ENCODE data around the gene EIF4G3.
"Not testable (repeated sequence)": the region's sequence is repeated elsewhere in the genome, so short reads cannot be mapped to it uniquely, and the experiment has no call there.

EIF4G3 gene

GRCh38 chr1:21154717-21155116 is 22.0 kb downstream of the EIF4G3 start:
- no peak for DNase-seq (ENCODE audit: low read depth, low spot score)

DNA sequence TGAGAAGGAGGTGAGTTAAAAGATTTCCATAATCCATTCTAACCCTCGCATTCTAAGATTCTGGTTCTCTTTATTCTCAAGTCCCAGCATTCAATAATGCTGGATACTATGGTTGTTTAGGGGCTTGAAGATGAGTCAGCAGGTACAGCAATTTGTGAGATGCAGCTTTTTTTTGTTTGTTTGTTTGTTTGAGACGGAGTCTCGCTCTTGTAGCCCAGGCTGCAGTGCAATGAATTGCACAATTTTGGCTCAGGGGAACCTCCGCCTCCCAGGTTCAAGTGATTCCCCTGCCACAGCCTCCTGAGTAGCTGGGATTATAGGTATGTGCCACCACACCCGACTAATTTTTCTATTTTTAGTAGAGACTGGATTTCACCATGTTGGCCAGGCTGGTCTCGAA is 23.3 kb downstream of the EIF4G3 start:
- no peak for DNase-seq (ENCODE audit: low read depth, low spot score)

GRCh38 chr1:21152423-21153100 is 24.1 kb downstream of the EIF4G3 start:
- no peak for DNase-seq (ENCODE audit: low read depth, low spot score)

- DNase-seq (ENCODE audit: low read depth, low spot score), result no peak
Observed at GRCh38 chr1:21149855-21150432, 26.8 kb downstream of the EIF4G3 start.

GRCh38 chr1:21149430-21149854 is 27.3 kb downstream of the EIF4G3 start:
- no peak for DNase-seq (ENCODE audit: low read depth, low spot score)

GRCh38 chr1:21143752-21144151 is 32.9 kb downstream of the EIF4G3 start:
- no peak for DNase-seq (ENCODE audit: low read depth, low spot score)

- DNase-seq (ENCODE audit: low read depth, low spot score), result no peak
Observed at GRCh38 chr1:21143138-21143537, 33.6 kb downstream of the EIF4G3 start.

DNA sequence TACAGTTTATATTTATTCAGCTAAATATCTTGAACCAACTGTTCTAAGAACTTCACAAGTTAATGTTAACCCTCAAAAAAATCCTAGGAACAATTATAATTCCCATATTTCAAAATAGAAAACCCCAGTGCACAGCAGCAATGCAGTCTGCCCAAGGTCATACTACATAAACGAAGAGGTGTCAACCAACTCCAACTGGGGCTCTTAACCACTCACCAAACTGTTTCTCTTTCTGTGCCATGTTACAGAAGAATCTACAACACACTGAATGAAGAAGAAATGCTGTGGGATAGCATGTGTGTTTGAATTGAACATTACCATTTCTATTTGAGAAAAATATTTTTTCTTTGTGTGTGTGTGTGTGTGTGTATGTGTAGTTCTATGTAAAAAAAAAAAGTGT is 35.7 kb downstream of the EIF4G3 start:
- DNase-seq (ENCODE audit: low read depth, low spot score), result no peak

DNA sequence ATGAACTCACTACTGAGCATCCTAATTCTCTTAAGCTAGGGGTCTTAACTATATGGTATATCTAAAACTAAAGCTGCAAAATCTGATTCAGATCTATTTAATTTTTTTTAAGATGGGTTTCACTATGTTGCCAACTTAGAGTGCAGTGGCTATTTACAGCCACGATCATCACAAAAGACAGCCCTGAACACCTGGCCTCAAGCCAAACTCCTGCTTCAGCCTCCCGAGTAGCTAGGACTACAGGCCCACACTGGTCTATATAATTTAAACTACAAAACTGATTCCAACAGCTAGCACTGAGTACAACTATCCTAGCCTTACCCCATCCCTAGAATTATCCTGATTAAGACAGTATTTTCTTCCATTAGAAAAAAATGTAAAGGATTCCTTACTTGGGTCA is 37.1 kb downstream of the EIF4G3 start:
- no peak for DNase-seq (ENCODE audit: low read depth, low spot score)

GRCh38 chr1:21136344-21136743 is 40.4 kb downstream of the EIF4G3 start:
- not testable (repeated sequence) for DNase-seq (ENCODE audit: low read depth, low spot score)

GRCh38 chr1:21131200-21131599 is 45.5 kb downstream of the EIF4G3 start:
- no peak for DNase-seq (ENCODE audit: low read depth, low spot score)

GRCh38 chr1:21129407-21129806 is 47.3 kb downstream of the EIF4G3 start:
- DNase-seq (ENCODE audit: low read depth, low spot score), result no peak

DNA sequence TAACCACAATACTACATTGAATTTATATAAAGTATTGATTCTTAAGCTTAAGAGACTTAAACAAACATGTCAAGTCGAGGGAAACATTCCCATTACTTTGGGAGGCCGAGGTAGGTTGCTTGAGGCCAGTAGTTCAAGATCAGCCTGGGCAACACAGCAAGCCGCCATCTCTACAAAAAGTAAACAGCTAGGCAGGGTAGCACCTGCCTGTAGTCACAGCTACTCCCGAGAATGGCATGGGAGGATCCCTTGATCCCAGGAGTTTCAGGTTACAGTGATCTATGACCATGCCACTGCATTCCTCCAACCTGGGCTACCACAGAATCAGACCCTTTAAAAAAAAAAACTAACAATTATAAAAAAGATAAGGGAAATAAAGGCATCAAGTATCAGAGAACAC is 50.4 kb downstream of the EIF4G3 start:
- no peak for DNase-seq (ENCODE audit: low read depth, low spot score)

GRCh38 chr1:21124846-21125245 is 51.9 kb downstream of the EIF4G3 start:
- DNase-seq (ENCODE audit: low read depth, low spot score), result no peak

GRCh38 chr1:21123287-21123948 is 53.3 kb downstream of the EIF4G3 start:
- no peak for DNase-seq (ENCODE audit: low read depth, low spot score)

- DNase-seq (ENCODE audit: low read depth, low spot score), result no peak
Observed at GRCh38 chr1:21121764-21122471, 54.8 kb downstream of the EIF4G3 start.

- DNase-seq (ENCODE audit: low read depth, low spot score), result no peak
Observed at GRCh38 chr1:21118167-21118566, 58.5 kb downstream of the EIF4G3 start.

DNA sequence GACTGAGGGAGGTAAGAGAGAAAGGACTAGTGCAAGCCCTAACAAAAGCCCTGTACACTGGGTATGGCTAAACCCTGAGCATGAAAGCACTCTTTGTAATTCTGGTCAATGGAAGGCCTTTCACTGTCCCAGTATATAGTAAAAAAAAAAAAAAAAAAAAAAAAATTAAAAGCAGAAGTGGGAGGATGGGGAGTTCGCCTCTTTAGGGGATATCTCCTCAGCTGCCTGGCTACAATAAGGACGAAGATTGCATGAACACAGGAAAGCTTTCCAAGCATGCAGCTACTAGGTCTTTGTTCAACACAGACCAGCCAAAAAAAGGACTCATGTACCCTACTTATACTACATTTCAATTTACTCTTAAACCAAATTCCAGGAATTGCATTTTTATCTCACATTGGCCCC is 59.1 kb downstream of the EIF4G3 start:
- DNase-seq (ENCODE audit: low read depth, low spot score), result no peak

DNA sequence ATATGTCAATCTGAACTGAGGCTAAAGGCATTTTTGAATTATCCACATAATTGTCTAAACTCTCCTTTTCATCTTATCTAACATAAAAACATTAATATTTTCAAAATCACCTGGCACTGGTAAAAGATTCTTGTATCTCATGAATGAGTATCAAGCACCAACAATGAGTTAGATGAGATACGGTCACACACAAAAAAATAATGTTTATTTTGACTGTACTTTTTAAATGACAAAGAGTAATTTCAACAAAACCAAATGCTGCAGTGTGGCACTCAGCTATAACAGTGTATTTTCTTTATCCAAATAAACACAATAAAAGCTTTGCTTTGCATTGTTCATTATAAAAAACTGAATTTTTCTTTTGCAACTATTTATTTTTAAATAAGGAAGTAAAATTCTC is 59.5 kb downstream of the EIF4G3 start:
- DNase-seq (ENCODE audit: low read depth, low spot score), result no peak

DNA sequence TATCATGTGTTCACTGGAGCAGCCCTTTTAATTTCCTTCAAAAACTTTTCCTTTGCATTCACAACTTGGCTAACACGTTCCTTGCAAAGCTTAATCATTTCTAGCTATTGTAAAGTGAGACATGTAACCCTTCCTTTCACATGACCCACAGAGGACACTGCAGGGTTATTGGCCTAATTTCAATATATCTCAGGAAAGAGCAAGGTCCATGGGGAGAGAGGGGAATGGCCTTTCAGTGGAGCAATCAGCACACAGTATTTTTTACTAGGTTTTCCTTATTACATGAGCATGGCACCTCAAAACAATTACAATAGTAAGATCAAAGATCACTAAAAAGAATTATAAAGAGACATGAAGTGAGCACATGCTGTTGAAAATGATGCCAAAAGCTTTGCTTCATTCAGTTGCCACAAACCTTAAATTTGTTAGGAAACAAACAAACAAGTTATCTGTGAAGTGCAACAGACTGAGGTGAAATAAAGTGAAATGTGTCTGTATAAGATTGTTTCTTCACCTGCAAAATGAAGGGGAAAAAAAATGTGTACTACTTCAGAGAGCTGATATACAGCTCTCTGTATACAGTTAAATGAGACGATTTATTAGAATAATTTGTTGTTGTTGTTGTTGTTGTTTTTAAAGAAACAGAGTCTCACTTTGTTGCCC is 61.5 kb downstream of the EIF4G3 start:
- no peak for DNase-seq (ENCODE audit: low read depth, low spot score)

DNA sequence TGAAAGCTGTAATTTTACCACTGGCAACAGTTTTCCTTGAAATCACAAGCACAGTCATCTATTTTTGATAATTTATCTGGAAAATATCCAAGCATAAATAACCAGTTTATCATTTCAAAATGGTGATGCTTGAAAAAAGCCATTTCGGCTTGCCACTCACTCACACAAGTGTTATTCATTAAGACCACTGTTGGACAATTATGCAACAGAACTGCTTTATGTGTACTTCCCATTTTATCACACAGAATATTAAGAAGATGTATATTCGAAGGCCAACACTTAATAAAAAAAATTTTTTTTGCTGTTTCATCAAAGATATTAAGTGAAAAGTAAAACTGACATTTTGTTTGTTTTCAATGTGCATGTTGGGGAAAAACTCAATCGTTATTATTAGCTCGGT is 62.3 kb downstream of the EIF4G3 start:
- no peak for DNase-seq (ENCODE audit: low read depth, low spot score)

- DNase-seq (ENCODE audit: low read depth, low spot score), result no peak
Observed at GRCh38 chr1:21110163-21110562, 66.5 kb downstream of the EIF4G3 start.
